RWPE1 (cell line): ENCODE measurements around the gene LRRFIP1.
"Not testable (repeated sequence)": the region's sequence is repeated elsewhere in the genome, so short reads cannot be mapped to it uniquely, and the experiment has no call there.

Source experiments
- CTCF ChIA-PET: fragments of 350-600 bp; sonication (Branson Sonifier 250); formaldehyde crosslinking; extraction: SDS; loops from one replicate; lab custom pipeline; 2021; lab: Yijun Ruan, JAX
- POLR2A ChIA-PET: fragments of 400-600 bp; formaldehyde crosslinking; extraction: SDS; loops from one replicate; lab custom pipeline; 2020; ENCODE audit warnings: antibody characterized with exemption; ENCODE audit not compliant: low non-redundant PET; lab: Yijun Ruan, JAX
- DNase-seq: peaks from one replicate; pipeline ENCODE4 v3.0.0; 2012; ENCODE audit warnings: low spot score
- H3K27ac ChIP-seq: fragments of 450-650 bp; 2 replicates; pipeline ENCODE4 v1.5.1; 2017
- TF ChIP-seq, protein P1 (sequence below): fragments of 450-650 bp; conservative IDR thresholded peaks from 2 replicates; pipeline ENCODE4 v1.5.1; 2017; ENCODE audit warnings: low read depth, mild to moderate bottlenecking

Gene LRRFIP1

DNA sequence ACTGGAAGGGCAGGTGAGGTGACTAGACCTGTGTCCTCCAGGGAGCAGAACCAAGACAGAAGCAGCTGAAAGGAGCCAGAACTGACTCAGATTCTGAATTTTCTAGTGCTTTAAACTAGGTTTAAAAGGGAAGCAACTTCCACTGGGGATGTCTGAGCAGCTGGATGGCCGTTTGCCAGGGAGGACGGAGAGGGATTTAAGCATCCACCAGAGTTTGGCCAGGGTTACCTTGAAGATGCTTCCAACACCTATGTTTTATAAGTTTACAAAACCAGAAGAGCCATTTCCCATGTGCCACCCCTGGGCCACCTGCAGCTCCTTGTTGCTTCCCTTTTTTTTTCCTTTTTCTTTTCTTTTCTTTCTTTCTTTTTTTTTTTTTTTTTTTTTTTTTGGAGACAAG lies 122.6 kb downstream of the LRRFIP1 start:
- ChIA-PET POLR2A (no interaction called here), CTCF (no interaction called here)
- DNase-seq, result no peak
- no peak overlapping the region for H3K27ac ChIP-seq
- TF ChIP-seq, protein P1, sequence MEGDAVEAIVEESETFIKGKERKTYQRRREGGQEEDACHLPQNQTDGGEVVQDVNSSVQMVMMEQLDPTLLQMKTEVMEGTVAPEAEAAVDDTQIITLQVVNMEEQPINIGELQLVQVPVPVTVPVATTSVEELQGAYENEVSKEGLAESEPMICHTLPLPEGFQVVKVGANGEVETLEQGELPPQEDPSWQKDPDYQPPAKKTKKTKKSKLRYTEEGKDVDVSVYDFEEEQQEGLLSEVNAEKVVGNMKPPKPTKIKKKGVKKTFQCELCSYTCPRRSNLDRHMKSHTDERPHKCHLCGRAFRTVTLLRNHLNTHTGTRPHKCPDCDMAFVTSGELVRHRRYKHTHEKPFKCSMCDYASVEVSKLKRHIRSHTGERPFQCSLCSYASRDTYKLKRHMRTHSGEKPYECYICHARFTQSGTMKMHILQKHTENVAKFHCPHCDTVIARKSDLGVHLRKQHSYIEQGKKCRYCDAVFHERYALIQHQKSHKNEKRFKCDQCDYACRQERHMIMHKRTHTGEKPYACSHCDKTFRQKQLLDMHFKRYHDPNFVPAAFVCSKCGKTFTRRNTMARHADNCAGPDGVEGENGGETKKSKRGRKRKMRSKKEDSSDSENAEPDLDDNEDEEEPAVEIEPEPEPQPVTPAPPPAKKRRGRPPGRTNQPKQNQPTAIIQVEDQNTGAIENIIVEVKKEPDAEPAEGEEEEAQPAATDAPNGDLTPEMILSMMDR, result no peak

DNA sequence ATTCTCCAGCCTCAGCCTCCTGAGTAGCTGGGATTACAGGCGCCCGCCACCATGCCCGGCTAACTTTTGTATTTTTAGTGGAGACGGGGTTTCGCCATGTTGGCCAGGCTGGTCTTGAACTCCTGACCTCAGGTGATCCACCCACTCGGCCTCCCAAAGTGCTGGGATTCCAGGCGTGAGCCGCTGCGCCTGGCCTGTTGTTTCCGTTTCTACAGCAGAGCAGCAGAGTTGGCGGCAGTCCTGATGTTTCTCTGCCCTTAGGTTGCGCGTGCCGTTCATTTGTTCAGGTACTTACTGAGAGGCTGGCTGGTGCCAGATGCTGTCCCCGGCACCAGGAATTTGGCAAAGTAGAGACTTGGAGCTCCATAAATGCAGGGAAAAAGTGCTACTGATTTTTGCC lies 123.1 kb downstream of the LRRFIP1 start:
- CTCF ChIA-PET, H3K27ac ChIP-seq, POLR2A ChIA-PET, DNase-seq: not testable (repeated sequence)

DNA sequence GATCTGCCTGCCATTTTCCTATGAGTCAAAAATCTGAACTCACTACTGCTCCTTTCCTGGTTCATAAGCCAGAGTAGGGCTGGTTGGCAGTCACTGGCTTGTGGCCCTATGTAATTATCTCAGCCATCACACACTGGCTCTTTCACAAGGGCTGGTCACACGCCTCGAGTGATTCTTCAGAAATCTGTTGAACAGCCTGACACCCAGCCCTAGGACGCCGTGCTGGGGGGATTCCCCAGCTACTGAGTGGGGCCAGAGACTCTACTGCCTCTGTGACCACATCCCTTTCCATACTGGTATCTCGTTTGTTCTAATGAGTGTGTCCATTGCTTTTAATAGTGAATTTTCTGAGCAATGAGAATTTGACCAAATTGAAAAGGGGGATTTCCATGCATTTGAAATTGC lies 125.4 kb downstream of the LRRFIP1 start:
- TF ChIP-seq, protein P1, result no peak
- peak overlapping the region; percentile 14; the same call in 1 of the 2 replicates for H3K27ac ChIP-seq
- ChIA-PET POLR2A (no interaction called here), CTCF (interaction anchor here (0.6 kb wide), 1 partner anchor 150 kb away, joined by 5 read pairs; no protein-coding TSS in a partner anchor)
- no peak for DNase-seq

DNA sequence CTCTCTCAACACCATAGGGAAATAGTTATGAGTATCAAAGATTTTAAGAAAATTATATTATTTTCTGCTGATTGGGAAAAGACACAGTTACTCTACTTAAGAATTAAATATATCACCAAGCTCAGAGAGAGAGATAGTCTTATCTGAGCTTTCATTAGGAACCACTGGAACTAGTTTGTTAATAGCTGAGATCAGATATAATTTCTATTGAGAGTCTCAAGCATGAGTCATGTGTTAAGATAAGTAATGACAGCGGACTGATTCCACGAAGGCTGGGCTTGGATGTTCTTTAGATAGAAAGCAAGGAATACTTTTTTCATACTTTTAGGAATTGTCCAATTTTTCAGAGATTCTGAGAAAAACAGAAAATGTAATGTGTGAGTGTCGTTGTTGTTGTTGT lies 126.8 kb downstream of the LRRFIP1 start:
- CTCF ChIA-PET, result interaction anchor here (0.7 to 1.7 kb wide), 3 partner anchors 9 to 241 kb away, joined by 3 to 6 read pairs (median 5); no protein-coding TSS in a partner anchor
- TF ChIP-seq, protein P1, result no peak
- DNase-seq, result no peak
- POLR2A ChIA-PET, result no interaction called here
- no peak overlapping the region for H3K27ac ChIP-seq

DNA sequence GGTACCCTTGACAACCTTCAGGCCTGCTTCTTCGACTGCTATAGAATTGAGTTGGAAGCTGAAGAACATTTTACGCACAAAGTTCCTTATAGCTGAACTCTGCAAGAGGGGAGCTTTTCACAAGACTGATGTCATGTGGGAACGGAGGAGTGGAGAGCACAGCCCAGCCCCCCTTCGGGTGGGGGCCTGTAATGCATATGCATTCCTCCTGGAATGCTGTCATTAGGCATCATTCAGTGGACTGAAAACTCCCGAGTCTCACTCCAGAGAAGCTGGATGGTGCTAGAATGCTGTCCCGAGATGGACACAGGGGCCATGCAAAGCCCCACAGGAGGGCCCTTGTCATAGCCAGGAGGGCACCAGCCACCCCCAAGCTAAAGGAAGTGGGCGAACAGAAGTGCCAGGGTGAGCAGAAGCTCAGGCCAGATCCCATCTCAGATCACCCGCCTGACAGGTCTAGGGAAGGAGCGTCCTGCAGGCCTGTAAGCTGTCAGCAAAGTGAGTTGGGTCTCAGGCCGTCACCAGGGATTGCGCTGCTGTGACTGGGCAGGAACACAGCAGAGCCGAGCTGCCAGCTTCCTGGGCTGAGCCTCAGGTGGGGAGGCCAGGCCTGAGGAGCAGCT lies 127.3 kb downstream of the LRRFIP1 start:
- no peak overlapping the region for H3K27ac ChIP-seq
- DNase-seq, result no peak
- TF ChIP-seq, protein P1, result no peak
- ChIA-PET POLR2A (no interaction called here), CTCF (interaction anchor here (1.2 to 1.7 kb wide), 2 partner anchors 10 to 82 kb away, joined by 5 to 6 read pairs; no protein-coding TSS in a partner anchor)

DNA sequence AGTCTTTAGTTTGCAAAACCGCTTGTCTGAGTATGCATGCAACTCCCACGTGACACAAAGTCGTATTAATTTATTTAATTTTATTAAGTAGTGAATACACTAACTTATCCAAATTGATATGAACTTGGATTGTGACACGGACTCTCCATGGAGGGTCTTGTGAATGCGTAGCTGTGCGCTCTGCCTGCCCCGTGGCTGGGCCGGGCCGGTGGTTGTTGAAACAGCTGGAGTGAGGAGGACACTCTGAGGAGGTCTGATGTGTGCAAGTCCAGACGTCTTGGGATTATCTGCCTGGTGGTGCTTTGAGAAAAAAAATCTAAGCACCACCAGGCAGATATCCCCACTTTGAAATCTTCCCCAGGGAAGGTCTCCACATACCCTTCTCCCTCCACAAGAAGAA lies 130.2 kb downstream of the LRRFIP1 start:
- no peak overlapping the region for H3K27ac ChIP-seq
- TF ChIP-seq, protein P1, result no peak
- ChIA-PET CTCF (no interaction called here), POLR2A (no interaction called here)
- no peak for DNase-seq

DNA sequence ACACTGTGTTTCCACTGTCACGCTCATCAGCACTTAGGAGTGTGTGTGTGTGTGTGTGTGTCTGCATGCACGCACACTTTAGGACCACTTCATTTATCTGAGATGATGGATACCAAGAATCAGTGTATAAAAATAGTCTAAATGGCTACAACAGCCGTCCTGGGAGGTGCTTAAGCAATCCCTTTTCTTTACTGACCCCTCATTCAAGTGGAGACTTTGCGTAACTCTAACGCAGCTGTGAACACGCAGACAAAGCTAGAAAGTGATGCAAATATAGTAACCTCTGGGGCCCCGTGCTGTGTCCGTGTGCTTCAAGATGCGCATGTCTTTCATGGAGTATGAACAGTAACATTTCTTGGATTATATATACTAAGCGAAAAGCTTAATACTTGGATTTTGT lies 130.8 kb downstream of the LRRFIP1 start:
- no peak for DNase-seq
- POLR2A ChIA-PET, result no interaction called here
- H3K27ac ChIP-seq, result no peak overlapping the region
- CTCF ChIA-PET, result interaction anchor here (0.6 kb wide), 1 partner anchor 612 kb away, joined by 3 read pairs; no protein-coding TSS in a partner anchor
- TF ChIP-seq, protein P1, result no peak
